ENCODE measurements around the gene MAK. TPM values are rescaled to one million over a fixed set of nuclear protein-coding genes. Genes with fewer than 3 reads are reported as not detected.

MAK gene
- total and polyA plus RNA-seq, 2 of the 13 experiments (the other 11 are each of a cell fraction or from before 2014, with no cell fraction given), result 0.04 TPM; not detected in 1

DNA sequence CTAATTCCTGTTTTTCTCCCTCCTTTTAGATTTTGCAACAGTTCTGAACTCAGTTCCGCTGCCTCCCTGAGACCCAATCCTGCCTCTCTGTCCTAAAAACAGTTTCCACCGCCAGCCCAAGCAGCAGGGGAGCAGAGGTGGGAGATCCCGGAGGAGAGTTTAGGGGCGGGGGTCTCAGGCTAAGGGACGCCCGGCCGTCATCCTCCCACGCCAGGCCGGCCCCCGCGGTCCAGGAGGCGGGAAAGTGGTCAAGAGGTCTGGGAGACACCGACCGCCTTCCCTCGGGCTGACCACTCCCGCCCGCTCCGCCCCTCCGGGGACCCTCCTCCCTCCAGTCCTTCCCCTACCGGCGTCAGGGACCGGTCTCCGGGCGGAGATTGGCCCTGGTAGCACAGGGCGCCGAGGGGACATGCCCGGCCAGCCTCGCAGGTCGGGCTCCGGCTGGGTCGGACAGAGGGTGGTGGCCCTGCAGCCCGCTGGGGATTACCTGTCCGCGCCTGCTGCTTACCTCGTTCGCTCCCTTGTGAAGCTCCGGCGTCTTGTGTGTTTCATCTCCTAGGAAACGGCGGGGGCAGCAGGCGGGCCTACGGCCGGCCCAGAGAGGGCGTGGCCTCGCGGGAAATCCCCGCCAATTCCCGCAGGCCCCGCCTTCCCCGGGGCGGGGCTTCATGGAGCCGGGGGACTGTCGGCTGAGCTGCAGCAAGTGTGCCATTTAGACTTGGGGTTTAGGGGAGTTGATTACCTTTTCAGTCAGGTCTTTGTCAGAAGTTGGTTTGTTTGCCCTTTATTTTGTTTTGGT lies at the start of gene MAK (continued):
- TF ChIP-seq, protein P1, sequence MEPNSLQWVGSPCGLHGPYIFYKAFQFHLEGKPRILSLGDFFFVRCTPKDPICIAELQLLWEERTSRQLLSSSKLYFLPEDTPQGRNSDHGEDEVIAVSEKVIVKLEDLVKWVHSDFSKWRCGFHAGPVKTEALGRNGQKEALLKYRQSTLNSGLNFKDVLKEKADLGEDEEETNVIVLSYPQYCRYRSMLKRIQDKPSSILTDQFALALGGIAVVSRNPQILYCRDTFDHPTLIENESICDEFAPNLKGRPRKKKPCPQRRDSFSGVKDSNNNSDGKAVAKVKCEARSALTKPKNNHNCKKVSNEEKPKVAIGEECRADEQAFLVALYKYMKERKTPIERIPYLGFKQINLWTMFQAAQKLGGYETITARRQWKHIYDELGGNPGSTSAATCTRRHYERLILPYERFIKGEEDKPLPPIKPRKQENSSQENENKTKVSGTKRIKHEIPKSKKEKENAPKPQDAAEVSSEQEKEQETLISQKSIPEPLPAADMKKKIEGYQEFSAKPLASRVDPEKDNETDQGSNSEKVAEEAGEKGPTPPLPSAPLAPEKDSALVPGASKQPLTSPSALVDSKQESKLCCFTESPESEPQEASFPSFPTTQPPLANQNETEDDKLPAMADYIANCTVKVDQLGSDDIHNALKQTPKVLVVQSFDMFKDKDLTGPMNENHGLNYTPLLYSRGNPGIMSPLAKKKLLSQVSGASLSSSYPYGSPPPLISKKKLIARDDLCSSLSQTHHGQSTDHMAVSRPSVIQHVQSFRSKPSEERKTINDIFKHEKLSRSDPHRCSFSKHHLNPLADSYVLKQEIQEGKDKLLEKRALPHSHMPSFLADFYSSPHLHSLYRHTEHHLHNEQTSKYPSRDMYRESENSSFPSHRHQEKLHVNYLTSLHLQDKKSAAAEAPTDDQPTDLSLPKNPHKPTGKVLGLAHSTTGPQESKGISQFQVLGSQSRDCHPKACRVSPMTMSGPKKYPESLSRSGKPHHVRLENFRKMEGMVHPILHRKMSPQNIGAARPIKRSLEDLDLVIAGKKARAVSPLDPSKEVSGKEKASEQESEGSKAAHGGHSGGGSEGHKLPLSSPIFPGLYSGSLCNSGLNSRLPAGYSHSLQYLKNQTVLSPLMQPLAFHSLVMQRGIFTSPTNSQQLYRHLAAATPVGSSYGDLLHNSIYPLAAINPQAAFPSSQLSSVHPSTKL (CRISPR knock-in tag; IDR thresholded peaks at IDR 0.05), result peak; percentile 18; the same call in 1 of the 2 replicates
- TF ChIP-seq, protein P2, sequence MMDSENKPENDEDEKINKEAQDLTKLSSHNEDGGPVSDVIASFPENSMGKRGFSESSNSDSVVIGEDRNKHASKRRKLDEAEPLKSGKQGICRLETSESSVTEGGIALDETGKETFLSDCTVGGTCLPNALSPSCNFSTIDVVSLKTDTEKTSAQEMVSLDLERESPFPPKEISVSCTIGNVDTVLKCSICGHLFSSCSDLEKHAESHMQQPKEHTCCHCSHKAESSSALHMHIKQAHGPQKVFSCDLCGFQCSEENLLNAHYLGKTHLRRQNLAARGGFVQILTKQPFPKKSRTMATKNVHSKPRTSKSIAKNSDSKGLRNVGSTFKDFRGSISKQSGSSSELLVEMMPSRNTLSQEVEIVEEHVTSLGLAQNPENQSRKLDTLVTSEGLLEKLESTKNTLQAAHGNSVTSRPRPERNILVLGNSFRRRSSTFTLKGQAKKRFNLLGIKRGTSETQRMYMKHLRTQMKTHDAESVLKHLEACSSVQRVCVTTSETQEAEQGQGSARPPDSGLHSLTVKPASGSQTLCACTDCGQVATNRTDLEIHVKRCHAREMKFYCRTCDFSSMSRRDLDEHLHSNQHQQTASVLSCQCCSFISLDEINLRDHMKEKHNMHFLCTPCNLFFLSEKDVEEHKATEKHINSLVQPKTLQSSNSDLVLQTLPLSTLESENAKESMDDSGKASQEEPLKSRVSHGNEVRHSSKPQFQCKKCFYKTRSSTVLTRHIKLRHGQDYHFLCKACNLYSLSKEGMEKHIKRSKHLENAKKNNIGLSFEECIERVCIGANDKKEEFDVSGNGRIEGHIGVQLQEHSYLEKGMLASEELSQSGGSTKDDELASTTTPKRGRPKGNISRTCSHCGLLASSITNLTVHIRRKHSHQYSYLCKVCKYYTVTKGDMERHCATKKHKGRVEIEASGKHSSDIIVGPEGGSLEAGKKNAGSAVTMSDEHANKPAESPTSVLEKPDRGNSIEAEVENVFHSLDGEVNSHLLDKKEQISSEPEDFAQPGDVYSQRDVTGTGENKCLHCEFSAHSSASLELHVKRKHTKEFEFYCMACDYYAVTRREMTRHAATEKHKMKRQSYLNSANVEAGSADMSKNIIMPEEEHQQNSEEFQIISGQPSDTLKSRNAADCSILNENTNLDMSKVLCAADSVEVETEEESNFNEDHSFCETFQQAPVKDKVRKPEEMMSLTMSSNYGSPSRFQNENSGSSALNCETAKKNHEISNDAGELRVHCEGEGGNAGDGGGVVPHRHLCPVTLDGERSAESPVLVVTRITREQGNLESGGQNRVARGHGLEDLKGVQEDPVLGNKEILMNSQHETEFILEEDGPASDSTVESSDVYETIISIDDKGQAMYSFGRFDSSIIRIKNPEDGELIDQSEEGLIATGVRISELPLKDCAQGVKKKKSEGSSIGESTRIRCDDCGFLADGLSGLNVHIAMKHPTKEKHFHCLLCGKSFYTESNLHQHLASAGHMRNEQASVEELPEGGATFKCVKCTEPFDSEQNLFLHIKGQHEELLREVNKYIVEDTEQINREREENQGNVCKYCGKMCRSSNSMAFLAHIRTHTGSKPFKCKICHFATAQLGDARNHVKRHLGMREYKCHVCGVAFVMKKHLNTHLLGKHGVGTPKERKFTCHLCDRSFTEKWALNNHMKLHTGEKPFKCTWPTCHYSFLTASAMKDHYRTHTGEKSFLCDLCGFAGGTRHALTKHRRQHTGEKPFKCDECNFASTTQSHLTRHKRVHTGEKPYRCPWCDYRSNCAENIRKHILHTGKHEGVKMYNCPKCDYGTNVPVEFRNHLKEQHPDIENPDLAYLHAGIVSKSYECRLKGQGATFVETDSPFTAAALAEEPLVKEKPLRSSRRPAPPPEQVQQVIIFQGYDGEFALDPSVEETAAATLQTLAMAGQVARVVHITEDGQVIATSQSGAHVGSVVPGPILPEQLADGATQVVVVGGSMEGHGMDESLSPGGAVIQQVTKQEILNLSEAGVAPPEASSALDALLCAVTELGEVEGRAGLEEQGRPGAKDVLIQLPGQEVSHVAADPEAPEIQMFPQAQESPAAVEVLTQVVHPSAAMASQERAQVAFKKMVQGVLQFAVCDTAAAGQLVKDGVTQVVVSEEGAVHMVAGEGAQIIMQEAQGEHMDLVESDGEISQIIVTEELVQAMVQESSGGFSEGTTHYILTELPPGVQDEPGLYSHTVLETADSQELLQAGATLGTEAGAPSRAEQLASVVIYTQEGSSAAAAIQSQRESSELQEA (CRISPR knock-in tag; IDR thresholded peaks at IDR 0.05; ENCODE audit: not compliant biosample characterization), result peak; percentile 88
- TF ChIP-seq MAFG (CRISPR knock-in tag; IDR thresholded peaks at IDR 0.05) (no peak), ZFYVE20 (CRISPR knock-in tag; IDR thresholded peaks at IDR 0.05; ENCODE audit: borderline replicate concordance, low read depth) (no peak), BRD4 (CRISPR knock-in tag; IDR thresholded peaks at IDR 0.05) (no peak), ZNF501 (CRISPR knock-in tag; IDR thresholded peaks at IDR 0.05) (peak; percentile 95), RBM39 (IDR thresholded peaks at IDR 0.05; ENCODE audit: low read depth, low read length, poor library complexity, severe bottlenecking) (peak; percentile 56), ETV5 (CRISPR knock-in tag; IDR thresholded peaks at IDR 0.05; ENCODE audit: borderline replicate concordance) (0 out of 2 replicates have a peak, but pooled peaks have one; percentile 31)
